Choroid plexus epithelial cell (primary cell): ENCODE measurements around the gene SYF2.

Source experiments
- DNase-seq: peaks from one replicate; pipeline ENCODE4 v3.0.0-alpha.2; 2010; ENCODE audit warnings: low read depth
- H3K4me3 ChIP-seq: 2 replicates; pipeline ENCODE4 v1.5.1; 2011; ENCODE audit warnings: low read depth, mild to moderate bottlenecking, control low read depth, low read length, moderate library complexity
- TF ChIP-seq, protein P1 (sequence below): conservative IDR thresholded peaks from 2 replicates; pipeline ENCODE4 v1.5.1; 2011; ENCODE audit warnings: low read depth, mild to moderate bottlenecking, control low read depth, inconsistent platforms, low read length, moderate library complexity

SYF2 gene

DNA sequence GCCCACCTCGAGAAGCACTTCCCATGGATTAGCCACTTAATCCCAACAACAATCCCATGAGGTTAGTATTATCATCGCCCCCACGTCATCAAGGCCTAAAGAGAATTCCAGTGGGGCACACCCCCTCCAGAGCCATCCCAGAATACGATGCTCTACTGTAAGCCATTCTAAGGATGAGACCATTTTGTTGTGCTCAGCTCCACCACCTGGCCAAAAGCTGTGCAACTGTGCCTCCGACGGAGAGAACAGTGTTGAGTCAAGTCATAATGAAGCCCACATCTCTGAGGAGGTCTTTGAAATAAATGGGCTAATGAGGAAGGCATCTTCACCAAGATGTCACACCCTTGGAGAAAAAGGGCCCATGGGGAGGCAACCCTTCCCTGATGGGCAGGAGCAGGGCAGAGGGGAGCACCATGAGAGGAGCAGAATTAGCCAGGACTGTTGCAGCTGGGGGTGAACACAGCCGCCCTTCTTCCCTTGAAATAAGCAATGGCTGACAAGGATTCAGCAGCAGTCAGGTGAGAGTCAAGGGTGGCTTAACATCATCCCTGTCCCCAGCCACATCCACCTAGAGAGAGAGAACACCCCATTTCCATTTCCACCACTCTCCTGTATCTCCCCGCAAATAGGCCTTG, 14.6 kb downstream of the SYF2 start:
- TF ChIP-seq, protein P1, sequence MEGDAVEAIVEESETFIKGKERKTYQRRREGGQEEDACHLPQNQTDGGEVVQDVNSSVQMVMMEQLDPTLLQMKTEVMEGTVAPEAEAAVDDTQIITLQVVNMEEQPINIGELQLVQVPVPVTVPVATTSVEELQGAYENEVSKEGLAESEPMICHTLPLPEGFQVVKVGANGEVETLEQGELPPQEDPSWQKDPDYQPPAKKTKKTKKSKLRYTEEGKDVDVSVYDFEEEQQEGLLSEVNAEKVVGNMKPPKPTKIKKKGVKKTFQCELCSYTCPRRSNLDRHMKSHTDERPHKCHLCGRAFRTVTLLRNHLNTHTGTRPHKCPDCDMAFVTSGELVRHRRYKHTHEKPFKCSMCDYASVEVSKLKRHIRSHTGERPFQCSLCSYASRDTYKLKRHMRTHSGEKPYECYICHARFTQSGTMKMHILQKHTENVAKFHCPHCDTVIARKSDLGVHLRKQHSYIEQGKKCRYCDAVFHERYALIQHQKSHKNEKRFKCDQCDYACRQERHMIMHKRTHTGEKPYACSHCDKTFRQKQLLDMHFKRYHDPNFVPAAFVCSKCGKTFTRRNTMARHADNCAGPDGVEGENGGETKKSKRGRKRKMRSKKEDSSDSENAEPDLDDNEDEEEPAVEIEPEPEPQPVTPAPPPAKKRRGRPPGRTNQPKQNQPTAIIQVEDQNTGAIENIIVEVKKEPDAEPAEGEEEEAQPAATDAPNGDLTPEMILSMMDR = no peak

GRCh38 chr1:25217015-25217414, 15.3 kb downstream of the SYF2 start:
- no peak overlapping the region for H3K4me3 ChIP-seq
- no peak for DNase-seq
- TF ChIP-seq, protein P1 = no peak

More for the DNA sequence above, 14.6 kb downstream of the SYF2 start:
- H3K4me3 ChIP-seq = no peak overlapping the region
- no peak for DNase-seq

- no peak overlapping the region for H3K4me3 ChIP-seq
- TF ChIP-seq, protein P1 = no peak
- no peak for DNase-seq
Measured at GRCh38 chr1:25216123-25216522, 16.2 kb downstream of the SYF2 start.

- H3K4me3 ChIP-seq = no peak overlapping the region
- TF ChIP-seq, protein P1 = no peak
- DNase-seq = no peak
Measured at GRCh38 chr1:25212725-25213124, 19.6 kb downstream of the SYF2 start.

DNA sequence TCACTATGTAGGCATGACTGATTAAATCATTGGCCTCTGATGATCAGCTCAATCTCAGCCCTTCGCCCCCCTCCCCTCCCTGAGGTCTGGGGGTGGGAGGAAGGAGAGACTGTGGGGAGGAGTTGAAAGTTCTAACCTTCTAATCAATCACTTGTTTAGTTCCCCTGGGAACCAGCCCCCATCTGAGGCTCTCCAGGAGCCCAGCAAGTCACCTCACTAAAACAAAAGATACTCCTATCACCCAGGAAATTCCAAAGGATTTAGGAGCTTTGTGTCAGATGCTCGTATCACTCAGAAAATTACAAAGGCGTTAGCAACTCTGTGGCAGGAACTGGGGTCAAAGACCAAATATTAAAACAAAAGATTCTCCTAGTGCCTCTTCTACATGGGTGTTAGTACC, 21.6 kb downstream of the SYF2 start:
- TF ChIP-seq, protein P1 = no peak
- DNase-seq = no peak

DNA sequence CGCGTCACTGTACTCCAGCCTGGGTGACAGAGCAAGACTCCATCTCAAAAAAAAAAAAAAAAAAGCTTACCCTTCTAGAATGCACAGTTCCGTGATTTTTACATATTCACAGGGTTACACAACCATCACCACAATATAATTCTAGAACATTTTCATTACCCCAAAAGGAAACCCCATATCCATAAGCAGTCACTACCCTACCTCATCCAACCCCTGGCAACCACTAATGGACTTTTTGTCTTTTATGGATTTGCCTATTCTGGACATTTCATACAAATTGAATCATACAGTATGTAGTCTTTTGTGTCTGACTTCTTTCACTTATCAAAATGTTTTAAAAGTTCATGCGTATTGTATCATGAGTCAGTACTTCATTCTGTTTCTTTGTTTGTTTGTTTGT, 22.8 kb downstream of the SYF2 start:
- no peak overlapping the region for H3K4me3 ChIP-seq
- TF ChIP-seq, protein P1 = no peak
- no peak for DNase-seq

More for the DNA sequence above, 21.6 kb downstream of the SYF2 start:
- H3K4me3 ChIP-seq = no peak overlapping the region

DNA sequence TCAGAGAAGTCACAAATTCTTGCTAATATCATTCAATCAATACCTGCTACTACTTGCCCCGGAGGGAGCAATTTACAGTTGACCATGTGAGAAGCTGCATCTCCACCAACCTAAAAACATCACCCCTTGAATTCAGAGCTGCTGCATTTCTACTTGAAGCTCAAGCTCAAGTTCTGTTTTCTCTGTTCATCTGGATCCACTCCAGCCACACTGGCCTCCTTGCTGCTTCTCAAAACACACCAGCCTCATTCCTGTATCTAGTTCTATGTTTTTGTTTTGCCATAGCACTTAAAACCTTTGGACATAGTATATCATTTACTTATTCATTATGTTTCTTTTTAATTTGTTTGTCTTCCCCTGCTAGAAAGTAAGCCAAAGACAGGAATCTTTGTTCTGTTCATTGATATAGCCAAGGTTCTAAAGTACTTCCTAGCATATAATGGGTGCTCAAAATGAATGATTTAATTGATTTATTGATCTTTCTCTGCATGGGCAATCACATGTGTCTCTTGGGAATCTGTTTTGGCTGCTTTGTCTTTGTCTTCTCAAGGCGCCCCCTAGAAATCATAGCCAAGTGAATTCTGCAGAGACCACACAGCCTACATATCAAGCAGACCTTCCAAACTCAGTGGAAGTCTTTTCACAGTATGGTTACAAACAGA, 23.6 kb downstream of the SYF2 start:
- no peak overlapping the region for H3K4me3 ChIP-seq
- TF ChIP-seq, protein P1 = no peak
- peak; percentile 12 for DNase-seq
